ENCODE data around the gene CUL1.

DNA sequence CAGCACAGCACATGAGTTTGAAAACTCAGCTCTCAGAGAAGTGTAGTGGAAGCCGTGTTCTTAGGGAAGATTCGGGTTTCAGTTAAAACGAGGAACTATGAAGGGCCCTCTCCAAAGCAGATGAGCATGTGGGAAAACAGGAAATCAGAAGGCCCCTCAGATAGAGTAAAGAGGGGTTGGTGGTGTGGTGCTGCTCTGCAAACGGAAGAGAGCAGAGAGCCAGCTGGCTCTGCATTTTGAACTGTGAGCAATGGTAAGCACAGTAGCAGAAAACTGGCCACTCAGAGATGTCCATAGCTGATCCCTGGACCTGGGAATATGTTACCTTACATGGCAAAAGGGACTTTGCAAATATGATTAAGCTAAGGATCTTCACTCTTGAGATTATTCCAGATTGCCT, 27.9 kb upstream of the CUL1 start:
- TF ChIP-seq SIN3A (IDR thresholded peaks at IDR 0.05; ENCODE audit: low read depth) (no peak), POLR2A (IDR thresholded peaks at IDR 0.05; ENCODE audit: borderline replicate concordance, extremely low read depth, insufficient read depth, insufficient read length) (no peak), REST (IDR thresholded peaks at IDR 0.05; ENCODE audit: low read depth) (no peak), ZNF274 (IDR thresholded peaks at IDR 0.05; ENCODE audit: low read depth, low read length) (no peak), POLR2AphosphoS5 (IDR thresholded peaks at IDR 0.05; ENCODE audit: low read depth, low read length) (no peak), SP1 (IDR thresholded peaks at IDR 0.05; ENCODE audit: low read depth) (no peak), EZH2phosphoT487 (IDR thresholded peaks at IDR 0.05; ENCODE audit: borderline replicate concordance) (no peak), YY1 (IDR thresholded peaks at IDR 0.05; ENCODE audit: extremely low read depth, insufficient replicate concordance, low read depth, low read length) (no peak), TCF7L2 (IDR thresholded peaks at IDR 0.05; ENCODE audit: borderline replicate concordance, extremely low read depth, insufficient read depth, insufficient read length) (no peak), JUND (IDR thresholded peaks at IDR 0.05) (no peak), EZH2 (IDR thresholded peaks at IDR 0.05) (no peak)
- TF ChIP-seq, protein P1, sequence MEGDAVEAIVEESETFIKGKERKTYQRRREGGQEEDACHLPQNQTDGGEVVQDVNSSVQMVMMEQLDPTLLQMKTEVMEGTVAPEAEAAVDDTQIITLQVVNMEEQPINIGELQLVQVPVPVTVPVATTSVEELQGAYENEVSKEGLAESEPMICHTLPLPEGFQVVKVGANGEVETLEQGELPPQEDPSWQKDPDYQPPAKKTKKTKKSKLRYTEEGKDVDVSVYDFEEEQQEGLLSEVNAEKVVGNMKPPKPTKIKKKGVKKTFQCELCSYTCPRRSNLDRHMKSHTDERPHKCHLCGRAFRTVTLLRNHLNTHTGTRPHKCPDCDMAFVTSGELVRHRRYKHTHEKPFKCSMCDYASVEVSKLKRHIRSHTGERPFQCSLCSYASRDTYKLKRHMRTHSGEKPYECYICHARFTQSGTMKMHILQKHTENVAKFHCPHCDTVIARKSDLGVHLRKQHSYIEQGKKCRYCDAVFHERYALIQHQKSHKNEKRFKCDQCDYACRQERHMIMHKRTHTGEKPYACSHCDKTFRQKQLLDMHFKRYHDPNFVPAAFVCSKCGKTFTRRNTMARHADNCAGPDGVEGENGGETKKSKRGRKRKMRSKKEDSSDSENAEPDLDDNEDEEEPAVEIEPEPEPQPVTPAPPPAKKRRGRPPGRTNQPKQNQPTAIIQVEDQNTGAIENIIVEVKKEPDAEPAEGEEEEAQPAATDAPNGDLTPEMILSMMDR (IDR thresholded peaks at IDR 0.05 in 2 of 3, conservative IDR thresholded peaks at IDR 0.05 in 1 of 3; ENCODE audit: borderline replicate concordance in 1 of 3, insufficient read depth in 1 of 3, low read depth in 2 of 3, low read length in 2 of 3): no peak

All from HCT116 (cell line).